DMS153 treated with DMSO at 0.1 percent for 48 hours (cell line): ENCODE data around the gene ELK4.

Source experiments
- DNase-seq: peaks from one replicate; lab custom pipeline; 2025; ENCODE audit not compliant: unreplicated experiment; lab: John Stamatoyannopoulos, UW

The ELK4 gene

DNA sequence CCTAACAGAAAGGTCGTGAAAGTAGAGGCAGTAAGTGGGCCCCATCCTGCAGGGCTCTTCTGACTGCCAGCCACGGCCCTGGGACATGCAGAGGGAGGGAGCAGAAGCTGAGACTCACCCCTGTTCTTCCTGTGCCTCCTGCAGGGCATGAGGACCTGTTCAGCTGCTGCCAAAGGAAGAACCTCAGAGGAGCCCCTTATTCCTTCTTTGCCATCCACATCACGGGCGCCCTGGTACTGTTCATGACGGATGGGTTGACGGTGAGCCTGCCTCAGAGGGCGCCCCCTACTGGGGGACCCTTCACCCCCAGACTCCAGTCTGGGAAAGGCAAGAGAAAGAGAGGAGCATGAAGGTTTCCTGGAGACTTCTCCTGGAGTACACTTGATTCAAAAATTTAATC is 47.1 kb downstream of the ELK4 start:
- no peak for DNase-seq

DNA sequence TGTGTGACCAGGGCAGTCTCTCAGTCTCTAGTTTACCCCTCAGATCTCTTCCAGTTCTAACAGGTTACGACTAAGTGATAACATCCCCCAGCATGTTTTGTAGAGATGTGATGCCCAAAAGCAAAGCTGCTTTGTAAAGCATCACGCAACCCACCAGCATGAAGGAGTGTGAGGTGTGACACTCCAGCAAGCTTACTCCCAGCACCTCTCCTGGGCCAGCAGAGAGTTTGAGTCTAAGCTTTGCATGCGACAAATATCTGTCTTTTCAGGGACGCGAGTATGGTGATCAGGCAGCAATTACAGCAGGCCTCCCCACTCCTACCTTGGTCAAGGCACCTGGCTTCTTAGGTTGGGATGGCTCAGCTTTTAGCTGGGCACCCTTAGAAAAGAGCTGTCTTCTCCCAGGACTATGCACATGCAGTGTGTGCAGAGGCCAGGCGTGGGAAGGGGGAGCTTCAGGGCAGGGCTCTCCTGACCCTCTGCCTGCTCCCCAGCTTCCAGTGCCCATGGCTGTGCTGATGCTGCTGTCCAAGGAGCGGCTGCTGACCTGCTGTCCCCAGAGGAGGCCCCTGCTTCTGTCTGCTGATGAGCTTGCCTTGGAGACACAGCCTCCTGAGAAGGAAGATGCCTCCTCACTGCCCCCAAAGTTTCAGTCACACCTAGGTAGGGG is 48.2 kb downstream of the ELK4 start:
- no peak for DNase-seq

DNA sequence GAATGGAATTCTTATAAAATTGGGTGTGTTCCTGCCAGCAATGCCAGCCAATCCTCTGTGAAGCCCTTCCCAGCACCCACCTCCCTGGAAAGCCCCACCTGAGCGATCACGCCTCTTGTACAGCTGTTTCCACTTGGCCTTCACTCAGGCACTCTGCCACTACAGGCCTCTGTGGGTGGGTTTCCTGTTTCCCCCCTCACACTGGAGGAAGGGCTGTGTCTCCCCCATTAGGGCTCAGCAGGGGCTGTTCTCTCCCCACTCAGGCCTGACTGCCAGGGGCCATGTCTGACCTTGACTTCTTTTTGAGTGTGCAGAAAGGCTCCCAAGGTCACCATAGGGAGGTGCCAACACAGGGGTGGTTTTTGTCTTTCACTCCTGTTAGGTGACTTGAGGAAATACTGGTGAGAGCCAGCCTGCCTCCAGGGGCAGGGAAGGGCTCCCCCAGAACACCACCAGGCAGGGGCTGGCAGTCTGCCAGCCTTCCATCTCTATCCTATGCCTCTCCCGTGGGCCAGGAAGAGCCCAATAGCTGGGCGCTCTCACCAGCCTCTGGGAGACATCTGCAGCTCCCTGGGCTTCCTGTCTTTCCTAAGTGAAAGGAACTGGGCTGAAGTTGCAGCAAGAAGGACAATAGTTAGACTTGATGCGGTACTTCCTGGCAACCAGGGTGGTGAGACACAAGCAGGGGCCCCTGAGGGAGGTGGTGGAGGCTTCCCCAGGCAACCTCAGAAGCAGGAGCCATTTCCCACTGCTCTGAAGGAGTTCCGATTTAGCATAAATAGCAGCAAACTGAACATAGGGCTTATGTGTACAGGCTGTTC is 49.1 kb downstream of the ELK4 start:
- DNase-seq, result no peak

DNA sequence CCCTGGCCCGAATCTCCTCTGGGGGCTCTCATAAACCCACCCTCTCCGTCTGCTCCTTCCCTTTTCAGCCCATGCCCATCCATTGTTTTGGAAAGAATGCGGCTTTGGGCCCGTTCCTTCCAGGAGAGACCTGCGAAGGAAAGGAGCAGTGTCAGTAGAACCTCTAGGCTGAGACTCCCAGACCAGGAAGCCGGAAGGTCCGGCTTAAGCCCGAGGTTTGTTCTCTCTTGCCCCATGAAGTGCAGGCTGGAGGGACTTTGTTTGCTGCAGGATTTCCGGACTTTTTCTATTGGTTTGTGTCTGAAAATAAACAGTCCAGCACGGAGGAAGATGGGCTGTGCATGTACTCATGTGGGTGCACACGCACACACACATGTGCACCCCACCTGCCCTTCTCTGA is 49.8 kb downstream of the ELK4 start:
- DNase-seq, result no peak

DNA sequence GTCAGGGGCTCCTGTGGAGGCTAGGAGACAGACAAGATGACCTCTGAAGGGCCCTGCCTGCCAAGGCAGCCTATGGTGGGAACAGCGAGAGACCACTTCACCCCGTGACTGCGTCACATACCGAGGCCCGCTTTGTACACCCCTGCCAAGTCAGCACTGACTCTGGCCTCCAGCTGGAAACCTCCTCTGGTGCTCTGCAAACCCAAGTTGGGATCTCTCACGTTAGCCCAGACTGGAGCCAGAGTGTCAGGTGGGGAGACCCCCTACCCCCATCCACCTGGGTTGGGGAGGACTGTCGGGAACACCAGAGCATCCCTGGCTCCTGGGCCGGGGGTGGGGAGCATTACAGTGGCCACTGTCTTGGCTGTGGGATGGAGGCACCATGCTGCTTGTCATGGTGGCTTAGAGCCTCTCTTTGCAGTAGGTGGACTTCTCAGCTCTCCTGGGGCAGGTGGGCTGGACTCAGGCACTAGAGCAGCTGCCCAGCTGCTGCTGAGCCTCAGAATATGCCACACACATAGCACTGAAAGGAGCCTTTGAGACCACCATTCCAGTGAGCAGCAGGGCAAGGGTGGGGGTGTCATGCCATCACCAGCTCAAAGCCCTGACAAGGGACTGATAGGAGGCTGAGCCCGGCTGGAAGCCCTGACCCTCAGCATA is 50.4 kb downstream of the ELK4 start:
- DNase-seq, result no peak

DNA sequence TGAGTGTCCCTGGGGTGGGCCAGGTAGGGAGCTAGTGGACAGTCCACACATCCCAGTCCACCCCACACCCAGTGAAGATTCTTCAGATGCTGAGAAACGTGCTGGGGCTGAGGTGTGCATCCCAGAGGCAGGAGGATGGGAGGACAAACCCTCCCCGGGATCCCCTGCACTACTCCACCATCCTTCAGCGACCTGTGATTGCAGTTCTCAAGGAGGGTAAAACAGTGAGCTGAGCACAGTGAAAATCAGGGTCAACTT is 51.0 kb downstream of the ELK4 start:
- no peak for DNase-seq

DNA sequence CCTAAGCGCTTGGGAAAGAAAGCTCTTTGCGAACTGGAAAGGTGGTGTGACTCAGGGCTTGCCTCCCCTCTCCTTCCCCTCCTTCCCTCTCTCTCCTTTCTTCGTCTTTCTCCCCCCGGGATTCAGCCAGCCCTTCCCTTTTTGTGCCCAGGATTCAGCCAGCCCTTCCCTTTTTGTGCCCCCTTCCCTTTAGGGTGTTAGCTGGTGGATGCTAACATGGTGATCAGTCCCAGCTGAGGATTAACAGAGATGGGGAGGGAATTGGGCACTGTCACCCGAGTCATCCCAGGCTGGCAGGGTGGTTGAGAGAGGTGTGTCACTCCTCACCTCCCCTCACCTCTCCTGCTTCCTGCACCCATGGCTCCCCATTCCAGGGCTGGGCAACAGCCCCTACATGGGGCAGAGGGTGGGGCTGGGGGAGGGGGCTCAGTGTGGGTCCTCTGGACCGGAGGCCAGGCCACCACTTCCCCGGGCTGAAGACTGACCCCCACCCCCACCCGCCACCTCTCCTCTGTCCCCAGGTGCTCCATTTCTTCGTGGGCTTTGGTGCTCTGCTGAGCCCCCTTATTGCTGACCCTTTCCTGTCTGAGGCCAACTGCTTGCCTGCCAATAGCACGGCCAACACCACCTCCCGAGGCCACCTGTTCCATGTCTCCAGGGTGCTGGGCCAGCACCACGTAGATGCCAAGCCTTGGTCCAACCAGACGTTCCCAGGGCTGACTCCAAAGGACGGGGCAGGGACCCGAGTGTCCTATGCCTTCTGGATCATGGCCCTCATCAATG is 51.5 kb downstream of the ELK4 start:
- no peak for DNase-seq

DNA sequence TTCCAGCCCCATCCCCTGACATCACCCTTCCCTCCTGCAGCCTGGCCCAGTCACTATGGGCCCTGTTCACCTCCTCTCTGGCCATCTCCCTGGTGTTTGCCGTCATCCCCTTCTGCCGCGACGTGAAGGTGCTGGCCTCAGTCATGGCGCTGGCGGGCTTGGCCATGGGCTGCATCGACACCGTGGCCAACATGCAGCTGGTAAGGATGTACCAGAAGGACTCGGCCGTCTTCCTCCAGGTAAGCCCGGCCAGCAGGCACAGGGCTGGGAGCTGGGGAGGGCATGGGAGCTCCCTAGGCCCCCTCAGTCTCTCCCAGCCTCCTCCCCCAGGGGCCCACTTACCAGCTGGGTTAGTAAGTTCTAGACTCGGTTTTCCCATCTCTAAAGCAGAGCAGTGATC is 52.1 kb downstream of the ELK4 start:
- DNase-seq, result no peak

DNA sequence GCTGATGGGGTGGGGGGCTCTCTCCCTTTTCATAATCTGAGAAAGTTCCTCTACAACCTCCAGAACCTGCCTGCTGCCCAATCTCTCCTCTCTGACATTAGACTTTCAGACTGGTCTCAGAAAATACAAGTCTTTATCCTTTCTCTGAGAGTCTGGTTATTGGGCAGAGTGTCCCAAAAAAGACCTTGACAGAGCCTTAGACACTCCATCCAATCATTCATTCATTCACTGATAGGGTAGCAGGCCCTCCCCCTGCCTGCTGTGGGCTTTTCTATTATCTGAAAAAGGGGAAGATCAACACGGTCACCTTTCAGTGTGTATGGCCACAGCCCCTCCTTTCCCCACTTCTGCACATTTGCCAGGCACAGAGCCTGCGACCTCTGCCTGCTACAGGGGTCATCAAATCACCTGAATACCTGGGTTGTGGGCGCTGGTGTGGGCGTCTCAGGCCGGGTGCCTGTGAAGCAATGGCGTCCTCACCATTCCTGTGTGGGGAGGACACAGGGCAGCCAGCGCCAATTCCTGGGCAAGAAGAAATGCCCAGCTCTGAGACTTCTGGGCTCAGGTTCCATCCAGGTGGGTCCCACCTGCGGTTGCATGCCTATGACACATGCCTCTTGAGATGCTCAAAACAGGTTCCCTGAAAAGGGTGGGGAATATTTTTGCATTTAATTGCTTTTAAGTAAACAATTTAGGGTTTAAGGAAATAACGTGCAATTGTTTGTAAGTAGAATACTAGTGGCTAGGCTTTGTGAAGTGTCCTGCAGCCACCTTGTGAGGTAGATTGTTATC is 52.8 kb downstream of the ELK4 start:
- peak; percentile 20 for DNase-seq

DNA sequence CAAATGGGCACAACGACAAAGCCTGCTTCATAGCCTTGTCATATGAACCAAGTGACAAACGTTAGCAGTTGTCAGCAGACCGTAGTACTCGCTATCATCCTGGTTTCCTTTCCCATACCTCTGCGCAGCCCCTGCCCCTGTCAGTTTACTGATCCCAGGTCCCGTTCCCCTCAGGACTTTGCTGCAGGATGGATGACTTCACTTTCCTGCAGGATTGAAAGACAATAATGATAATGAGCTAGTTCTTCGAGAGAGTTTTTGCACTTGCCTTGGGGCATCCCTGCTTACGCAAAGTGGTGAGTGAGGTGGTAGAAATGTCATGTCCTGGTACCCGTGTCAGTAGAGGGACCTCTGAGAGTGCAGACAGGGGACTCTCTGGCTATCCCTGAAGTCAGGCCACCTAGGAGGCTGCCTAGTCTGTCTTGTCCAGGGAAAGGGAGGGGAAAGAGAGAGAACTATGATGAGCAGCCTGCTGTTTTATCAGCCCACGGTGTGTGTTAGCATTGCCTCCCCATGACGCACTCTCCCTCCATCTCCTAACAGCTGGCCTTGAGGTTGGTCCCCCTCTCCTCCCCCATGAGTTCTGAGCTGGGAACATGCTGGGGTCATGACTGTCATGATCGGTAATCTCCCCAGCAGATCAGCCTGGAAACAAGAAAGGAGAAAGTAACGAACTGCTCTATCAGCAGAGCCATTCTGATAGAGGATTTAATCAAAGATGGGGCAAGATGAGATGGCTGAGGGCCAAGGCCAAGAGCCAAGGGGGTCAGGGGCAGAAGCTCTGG is 53.7 kb downstream of the ELK4 start:
- DNase-seq, result no peak

DNA sequence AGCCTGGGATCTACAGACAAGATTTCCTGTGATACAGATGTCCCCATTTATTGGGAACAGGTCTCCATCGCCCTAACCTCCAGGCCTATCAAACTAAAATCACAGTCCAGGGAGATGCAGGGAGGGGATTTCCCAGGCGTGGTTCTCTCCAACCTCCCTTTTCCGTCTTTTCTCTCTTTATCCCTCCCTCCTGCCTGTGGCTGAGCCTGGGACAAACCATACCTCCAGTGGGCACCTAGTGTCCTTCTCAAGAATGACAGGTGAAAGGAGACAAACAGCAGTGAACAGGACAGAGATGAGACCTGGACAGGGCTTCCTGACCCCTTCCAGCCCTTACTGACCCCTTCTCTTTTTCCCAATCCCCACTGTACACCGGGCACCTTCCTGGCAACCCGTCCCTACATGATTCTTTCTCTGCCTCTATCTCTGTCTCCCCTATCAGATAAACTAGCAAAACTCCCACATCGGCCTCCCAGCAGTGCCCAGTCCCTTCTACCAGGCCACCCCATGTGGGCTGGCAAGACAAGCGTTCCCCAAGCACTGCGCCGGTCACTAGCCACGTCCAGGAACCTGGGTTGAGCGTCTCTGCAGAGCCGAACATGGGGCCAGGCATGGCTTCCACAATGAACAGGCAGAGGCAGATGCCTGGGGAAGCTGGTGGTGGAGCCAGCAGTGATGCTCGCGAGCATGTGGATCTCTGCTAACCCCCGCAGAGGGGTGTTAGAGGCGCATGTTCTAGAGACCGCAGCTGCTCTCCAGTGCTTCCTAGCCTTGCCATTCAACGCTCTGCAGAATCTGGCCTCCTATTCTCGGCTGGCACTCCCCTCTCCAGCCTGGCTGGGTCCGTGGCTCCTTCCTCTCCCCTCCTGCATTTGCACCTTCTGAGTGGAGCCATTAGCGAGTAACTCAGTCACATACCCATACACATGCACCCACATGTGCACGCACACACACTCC is 54.7 kb downstream of the ELK4 start:
- no peak for DNase-seq

DNA sequence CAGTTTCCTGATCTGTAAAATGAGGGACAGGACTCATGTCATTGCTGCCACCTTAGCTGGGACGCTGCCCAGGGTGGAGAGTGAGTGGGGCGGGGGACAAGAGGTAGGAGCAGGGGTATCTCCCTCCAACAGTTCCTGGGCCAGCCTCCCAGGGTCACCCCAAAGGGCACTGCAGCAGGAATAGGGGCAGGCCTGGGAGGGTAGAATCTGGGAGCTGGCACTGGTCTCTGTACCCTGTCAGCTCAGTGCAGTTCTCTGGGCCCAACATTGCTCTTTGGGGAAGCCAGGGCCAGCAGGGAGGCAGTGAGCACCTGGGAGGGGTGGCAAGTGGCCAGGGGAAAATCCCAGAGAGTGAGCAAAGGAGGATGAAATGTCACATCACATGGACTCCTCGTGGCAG is 55.8 kb downstream of the ELK4 start:
- no peak for DNase-seq

DNA sequence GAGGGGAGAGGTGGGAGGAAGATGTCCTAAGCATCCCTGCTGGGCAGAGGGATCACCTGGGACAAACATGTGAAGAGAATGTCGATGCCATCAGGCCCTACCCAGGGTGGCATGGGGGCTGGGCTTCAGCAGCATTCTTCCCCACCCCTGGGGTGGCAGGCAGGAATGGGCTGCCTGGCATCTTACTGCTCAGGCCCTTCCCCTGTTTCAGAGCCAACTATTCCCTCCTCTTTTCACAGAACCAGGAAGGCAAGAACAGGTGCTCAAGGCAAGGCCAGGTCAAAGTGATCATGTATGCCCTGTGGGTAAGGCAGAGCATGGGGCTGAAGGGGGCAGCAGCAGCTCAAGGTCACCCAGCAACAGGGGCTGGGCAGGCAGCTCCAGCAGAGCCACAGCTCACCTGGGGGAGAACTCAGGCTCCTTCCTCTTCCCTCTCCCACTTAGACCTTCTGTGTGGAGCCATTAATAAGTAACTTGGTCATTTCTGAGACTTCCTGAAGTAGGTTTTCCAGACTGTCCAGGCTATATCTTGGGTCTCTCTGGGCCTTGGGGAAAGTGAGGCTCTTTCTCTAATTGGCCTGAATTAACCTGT is 56.4 kb downstream of the ELK4 start:
- DNase-seq, result no peak

DNA sequence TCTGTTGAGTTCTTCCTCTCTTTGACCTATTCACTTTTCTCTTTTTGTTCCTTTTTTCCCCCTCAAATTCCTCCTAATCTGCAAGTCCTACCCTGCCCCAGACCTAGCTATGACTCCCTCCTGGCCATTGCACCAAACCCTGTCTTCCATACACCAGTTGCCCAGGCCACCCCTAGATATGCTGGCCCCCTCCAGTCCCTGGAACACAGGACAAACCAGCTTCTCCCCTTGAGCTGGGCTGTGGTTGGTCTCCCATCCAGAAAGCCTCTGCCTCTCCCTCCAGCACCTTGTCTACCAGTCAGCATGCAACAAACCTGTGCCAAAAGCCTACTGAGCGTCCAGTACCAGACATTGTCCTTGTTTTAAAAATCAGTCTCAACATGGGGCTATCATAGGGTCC is 59.4 kb downstream of the ELK4 start:
- DNase-seq, result no peak

DNA sequence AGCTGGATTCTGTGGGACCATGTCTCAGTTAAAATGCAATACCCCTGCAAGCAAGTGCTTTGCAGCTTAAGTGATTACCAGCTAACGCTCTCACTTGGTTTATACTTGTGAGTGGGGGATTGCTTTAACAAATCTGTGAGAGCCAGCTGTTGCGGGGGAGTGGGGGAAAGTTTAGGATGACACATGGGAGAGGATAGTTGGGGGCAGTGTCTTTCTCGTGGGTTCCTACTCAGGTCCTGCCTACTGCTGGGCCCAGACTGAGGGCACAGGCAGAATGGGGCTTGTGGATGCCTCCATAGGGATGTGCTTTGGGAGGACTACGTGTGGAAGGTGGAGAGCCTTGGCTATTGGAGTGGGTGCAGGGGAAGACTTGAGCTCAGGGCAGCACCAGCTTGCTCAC is 60.1 kb downstream of the ELK4 start:
- DNase-seq, result no peak

DNA sequence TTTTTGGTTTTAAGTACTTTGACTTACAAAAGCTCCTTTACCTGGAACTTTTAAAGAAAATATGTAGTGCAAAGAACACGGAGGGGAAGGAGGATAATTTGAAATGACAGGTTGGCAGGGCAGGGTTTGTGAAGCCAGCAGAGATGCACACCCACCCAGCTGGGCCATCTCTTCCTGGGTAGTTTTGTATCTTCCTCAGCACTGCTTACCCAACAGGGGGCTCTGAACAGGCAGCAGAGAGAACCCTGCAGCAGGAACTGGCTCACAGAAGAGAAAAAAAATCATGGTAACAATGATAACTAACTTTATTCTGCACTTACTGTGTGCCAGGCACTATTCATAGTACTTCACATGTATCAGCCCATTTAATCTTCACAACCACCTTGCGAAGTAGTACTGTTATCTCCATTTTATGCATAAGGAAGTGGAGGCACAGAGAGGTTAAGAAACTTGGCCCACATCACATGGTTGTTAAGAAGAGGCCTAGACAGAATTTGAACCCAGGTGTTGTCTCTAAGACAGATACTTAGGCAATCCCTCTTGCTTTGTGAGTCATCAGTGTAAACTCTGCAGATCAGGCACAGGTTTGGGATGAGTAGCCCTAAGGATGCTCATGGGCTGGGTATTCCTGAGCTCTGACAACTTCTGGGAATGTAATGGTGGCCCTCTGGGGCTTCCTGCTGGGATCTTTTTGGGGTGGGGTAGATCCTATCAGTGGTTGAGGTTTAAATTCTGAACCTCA is 60.8 kb downstream of the ELK4 start:
- no peak for DNase-seq

DNA sequence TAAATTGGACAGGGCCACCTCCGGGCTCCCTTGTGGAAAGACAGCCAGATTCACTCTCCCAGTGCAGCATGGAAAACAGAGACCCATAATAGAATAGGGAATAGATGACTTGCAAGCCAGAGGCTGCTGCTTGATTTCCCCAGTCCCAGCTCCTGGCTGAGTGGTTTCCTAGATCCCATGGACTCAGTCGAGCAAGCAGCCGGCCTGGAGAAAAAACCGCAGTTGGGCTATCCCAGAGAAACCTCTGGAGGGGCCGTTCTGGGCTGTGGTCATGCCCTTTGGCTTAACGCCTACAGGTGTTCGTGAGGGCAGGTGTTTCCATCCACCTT is 61.7 kb downstream of the ELK4 start:
- DNase-seq, result no peak
